MCF 10A (cell line): ENCODE measurements around the gene CTDSP1. TPM values are rescaled to one million over a fixed set of nuclear protein-coding genes. Genes with fewer than 3 reads are reported as not detected.

Experiments
- BruUV-seq: library from RNA; stranded (reverse); fragments of 400-500 nt; replicated peaks from 2 replicates; lab custom pipeline; 2021; lab: Mats Ljungman, UMichigan
- CTCF ChIA-PET: fragments of 300-600 bp; sonication (Branson Sonifier 250); formaldehyde crosslinking; extraction: SDS; loops from one replicate; lab custom pipeline; 2021; ENCODE audit warnings: antibody characterized with exemption, inconsistent platforms; lab: Yijun Ruan, JAX
- POLR2A ChIA-PET: fragments of 300-600, 350-650 bp; sonication (Branson Sonifier 250); formaldehyde crosslinking; extraction: SDS; loops from one replicate; lab custom pipeline; 2020; ENCODE audit warnings: antibody characterized with exemption, inconsistent platforms; lab: Yijun Ruan, JAX
- DNase-seq: peaks from one replicate; pipeline ENCODE4 v3.0.0-alpha.2; 2018; ENCODE audit not compliant: unreplicated experiment
- H3K27ac Mint-ChIP-seq: one replicate; pipeline ENCODE4 v1.8.0; 2022; ENCODE audit warnings: mild to moderate bottlenecking, low read depth, mixed read lengths; ENCODE audit not compliant: unreplicated experiment
- H3K27me3 Mint-ChIP-seq: one replicate; pipeline ENCODE4 v1.8.0; 2022; ENCODE audit warnings: mixed read lengths; ENCODE audit not compliant: insufficient read depth, unreplicated experiment
- H3K36me3 Mint-ChIP-seq: one replicate; pipeline ENCODE4 v1.8.0; 2022; ENCODE audit warnings: mild to moderate bottlenecking, moderate library complexity, mixed read lengths; ENCODE audit not compliant: insufficient read depth, unreplicated experiment
- H3K4me1 Mint-ChIP-seq: one replicate; pipeline ENCODE4 v1.8.0; 2022; ENCODE audit warnings: mixed read lengths; ENCODE audit not compliant: insufficient read depth, unreplicated experiment
- H3K4me3 Mint-ChIP-seq: one replicate; pipeline ENCODE4 v1.8.0; 2022; ENCODE audit warnings: mild to moderate bottlenecking, moderate library complexity, mixed read lengths; ENCODE audit not compliant: unreplicated experiment
- H3K9me3 Mint-ChIP-seq: one replicate; pipeline ENCODE4 v1.8.0; 2022; ENCODE audit warnings: mixed read lengths; ENCODE audit not compliant: unreplicated experiment
- intact Hi-C: fragments of 100-400 bp; cut with micrococcal nuclease; formaldehyde crosslinking; loops from 2 replicates; pipeline ENCODE4 v1.14.1; 2022
- total RNA-seq: library from RNA; stranded (reverse); gene quantifications from 2 replicates; pipeline ENCODE4 v1.2.3, GENCODE V29; 2022
- TF ChIP-seq, protein P1 (sequence below): fragments of 200-600 bp; IDR thresholded peaks from one replicate; pipeline ENCODE4 v1.8.0; 2022; ENCODE audit warnings: antibody characterized with exemption, mild to moderate bottlenecking; ENCODE audit not compliant: unreplicated experiment

CTDSP1 gene
- total RNA-seq, 1 experiment from 2014 or later = 72.3 TPM

- intact Hi-C loops = no loop called here
- Mint-ChIP-seq H3K27me3 (peaks cover 13% of the 10 kb centered on the region), H3K36me3 (no peaks in the 10 kb centered on the region), H3K9me3 (no peaks in the 10 kb centered on the region), H3K4me1 (no peaks in the 10 kb centered on the region), H3K27ac (no peak overlapping the region), H3K4me3 (no peak overlapping the region)
- ChIA-PET POLR2A (no interaction called here), CTCF (interaction anchor here (0.8 kb wide), 2 partner anchors 64 to 446 kb away, joined by 3 read pairs; no protein-coding TSS in a partner anchor)
- DNase-seq = no peak
- BruUV-seq = no TSS peak
- TF ChIP-seq, protein P1, sequence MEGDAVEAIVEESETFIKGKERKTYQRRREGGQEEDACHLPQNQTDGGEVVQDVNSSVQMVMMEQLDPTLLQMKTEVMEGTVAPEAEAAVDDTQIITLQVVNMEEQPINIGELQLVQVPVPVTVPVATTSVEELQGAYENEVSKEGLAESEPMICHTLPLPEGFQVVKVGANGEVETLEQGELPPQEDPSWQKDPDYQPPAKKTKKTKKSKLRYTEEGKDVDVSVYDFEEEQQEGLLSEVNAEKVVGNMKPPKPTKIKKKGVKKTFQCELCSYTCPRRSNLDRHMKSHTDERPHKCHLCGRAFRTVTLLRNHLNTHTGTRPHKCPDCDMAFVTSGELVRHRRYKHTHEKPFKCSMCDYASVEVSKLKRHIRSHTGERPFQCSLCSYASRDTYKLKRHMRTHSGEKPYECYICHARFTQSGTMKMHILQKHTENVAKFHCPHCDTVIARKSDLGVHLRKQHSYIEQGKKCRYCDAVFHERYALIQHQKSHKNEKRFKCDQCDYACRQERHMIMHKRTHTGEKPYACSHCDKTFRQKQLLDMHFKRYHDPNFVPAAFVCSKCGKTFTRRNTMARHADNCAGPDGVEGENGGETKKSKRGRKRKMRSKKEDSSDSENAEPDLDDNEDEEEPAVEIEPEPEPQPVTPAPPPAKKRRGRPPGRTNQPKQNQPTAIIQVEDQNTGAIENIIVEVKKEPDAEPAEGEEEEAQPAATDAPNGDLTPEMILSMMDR = no peak
Observed at GRCh38 chr2:218430721-218431120, 31.1 kb downstream of the CTDSP1 start.

DNA sequence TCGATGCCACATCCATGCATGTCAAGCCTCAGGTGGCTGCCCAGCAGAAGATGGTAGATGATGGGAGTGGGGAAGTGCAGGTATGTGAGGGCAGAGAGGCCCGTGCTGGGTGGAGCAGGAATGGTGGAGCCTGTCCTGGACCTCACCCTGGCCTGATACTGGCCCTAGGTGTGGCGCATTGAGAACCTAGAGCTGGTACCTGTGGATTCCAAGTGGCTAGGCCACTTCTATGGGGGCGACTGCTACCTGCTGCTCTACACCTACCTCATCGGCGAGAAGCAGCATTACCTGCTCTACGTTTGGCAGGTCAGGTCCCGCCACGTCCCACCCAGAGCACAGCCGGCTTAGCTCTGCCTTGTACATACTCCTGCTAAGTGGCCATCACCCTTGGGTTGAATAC is 32.2 kb downstream of the CTDSP1 start:
- Mint-ChIP-seq H3K4me3 (no peak overlapping the region), H3K27ac (no peak overlapping the region), H3K9me3 (no peaks in the 10 kb centered on the region), H3K4me1 (no peaks in the 10 kb centered on the region), H3K36me3 (no peaks in the 10 kb centered on the region), H3K27me3 (peaks cover 13% of the 10 kb centered on the region)
- no peak for DNase-seq
- BruUV-seq = no TSS peak
- POLR2A ChIA-PET = interaction anchor here (0.5 kb wide), 1 partner anchor 68 kb away, joined by 3 read pairs; no protein-coding TSS in a partner anchor
- CTCF ChIA-PET = interaction anchor here (1.2 kb wide), 1 partner anchor 35 kb away, joined by 3 read pairs; no protein-coding TSS in a partner anchor
- TF ChIP-seq, protein P1 = no peak
- intact Hi-C loops = no loop called here

- no TSS peak for BruUV-seq
- H3K27ac Mint-ChIP-seq = no peak overlapping the region
- H3K36me3 Mint-ChIP-seq = no peaks in the 10 kb centered on the region
- peaks cover 13% of the 10 kb centered on the region for H3K27me3 Mint-ChIP-seq
- no peaks in the 10 kb centered on the region for H3K4me1 Mint-ChIP-seq
- DNase-seq = no peak
- TF ChIP-seq, protein P1 = no peak
- ChIA-PET POLR2A (no interaction called here), CTCF (no interaction called here)
- H3K4me3 Mint-ChIP-seq = no peak overlapping the region
- intact Hi-C loops = no loop called here
- H3K9me3 Mint-ChIP-seq = no peaks in the 10 kb centered on the region
Observed at GRCh38 chr2:218432676-218433365, 33.2 kb downstream of the CTDSP1 start.

- H3K4me3 Mint-ChIP-seq = no peak overlapping the region
- DNase-seq = no peak
- no peaks in the 10 kb centered on the region for H3K4me1 Mint-ChIP-seq
- no peaks in the 10 kb centered on the region for H3K9me3 Mint-ChIP-seq
- ChIA-PET POLR2A (no interaction called here), CTCF (no interaction called here)
- no peaks in the 10 kb centered on the region for H3K36me3 Mint-ChIP-seq
- BruUV-seq = no TSS peak
- H3K27me3 Mint-ChIP-seq = peaks cover 13% of the 10 kb centered on the region
- H3K27ac Mint-ChIP-seq = no peak overlapping the region
- intact Hi-C loops = no loop called here
- TF ChIP-seq, protein P1 = no peak
Observed at GRCh38 chr2:218434456-218434855, 34.8 kb downstream of the CTDSP1 start.
